Measurements from ENCODE around the gene SH2D5.
A peak's percentile ranks its signal among the peaks of the same experiment; 100 is the strongest.

GRCh38 chr1:20732588-20733359, at the start of gene SH2D5:
- TF ChIP-seq CTCF (IDR thresholded peaks at IDR 0.05) (peak in 3 of 4 experiments; percentile 13 to 44 (median 43)), POLR2A (IDR thresholded peaks at IDR 0.05) (no peak), POLR2AphosphoS5 (IDR thresholded peaks at IDR 0.05) (peak; percentile 93)

All from prostate gland (tissue), 2 donors.